ENCODE measurements around the gene KCNK4. TPM values are rescaled to one million over a fixed set of nuclear protein-coding genes. Genes with fewer than 3 reads are reported as not detected.
A peak's percentile ranks its signal among the peaks of the same experiment; 100 is the strongest.

KCNK4 gene
- total RNA-seq, 1 experiment from 2014 or later, result 0.28 TPM

DNA sequence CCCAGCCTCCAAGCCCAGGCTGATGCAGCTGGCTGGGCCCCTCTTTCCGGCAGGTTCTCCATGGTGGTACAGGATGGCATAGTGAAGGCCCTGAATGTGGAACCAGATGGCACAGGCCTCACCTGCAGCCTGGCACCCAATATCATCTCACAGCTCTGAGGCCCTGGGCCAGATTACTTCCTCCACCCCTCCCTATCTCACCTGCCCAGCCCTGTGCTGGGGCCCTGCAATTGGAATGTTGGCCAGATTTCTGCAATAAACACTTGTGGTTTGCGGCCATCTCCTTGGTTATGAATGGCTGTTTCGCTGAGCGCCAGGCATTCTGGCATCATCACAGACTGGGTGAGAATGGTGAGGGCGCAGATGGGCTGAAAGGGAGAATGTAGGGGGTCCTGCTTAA, 30.4 kb downstream of the KCNK4 start:
- Histone ChIP-seq H4K91ac (ENCODE audit: insufficient read length, low read depth, low read length) (no peak overlapping the region), H3K79me2 (ENCODE audit: insufficient read depth, low read length) (no peaks in the 10 kb centered on the region), H3K23me2 (ENCODE audit: insufficient read length, low read depth, low read length, poor library complexity, severe bottlenecking) (peaks cover 3% of the 10 kb centered on the region), H2BK5ac (ENCODE audit: insufficient read length, low read length) (no peak overlapping the region), H3K9me3 (ENCODE audit: control insufficient read depth, low read depth, low read length) (no peaks in the 10 kb centered on the region), H3K27me3 (ENCODE audit: insufficient read depth, low read length) (no peaks in the 10 kb centered on the region), H3K56ac (ENCODE audit: insufficient read length, low read depth, low read length) (no peak overlapping the region), H2BK120ac (ENCODE audit: low read depth, low read length, poor library complexity, severe bottlenecking) (no peak overlapping the region), H3K23ac (ENCODE audit: insufficient read length, low read depth, low read length) (no peak overlapping the region), H4K8ac (replicated peaks; ENCODE audit: insufficient read length, low read depth, low read length) (no peak overlapping the region), H2BK20ac (ENCODE audit: low read depth, low read length, poor library complexity, severe bottlenecking) (no peak overlapping the region), H2BK12ac (ENCODE audit: insufficient read length, low read depth, low read length) (no peak overlapping the region), H3K9ac (ENCODE audit: extremely low read depth, insufficient read length, low read length) (no peak overlapping the region), H4K20me1 (ENCODE audit: control insufficient read depth, insufficient read depth, insufficient read length) (peaks cover 2% of the 10 kb centered on the region), H3K27ac (ENCODE audit: insufficient read length, low read depth, low read length) (no peak overlapping the region), H3K4me1 (ENCODE audit: insufficient read depth, low read length) (no peaks in the 10 kb centered on the region; the same call in 1 of the 2 replicates), H3K14ac (ENCODE audit: insufficient read depth, low read length) (no peak overlapping the region), H3K4ac (ENCODE audit: low read depth, low read length) (no peak overlapping the region), H2AK5ac (ENCODE audit: insufficient read length, low read length) (no peak overlapping the region), H4K5ac (ENCODE audit: insufficient read length, low read depth, low read length) (no peak overlapping the region), H3K79me1 (ENCODE audit: insufficient read depth, low read depth, low read length, poor library complexity, severe bottlenecking) (no peaks in the 10 kb centered on the region), H3K18ac (ENCODE audit: insufficient read length, low read depth, low read length) (no peak overlapping the region), H2AFZ (ENCODE audit: low read length) (no peak overlapping the region), H3T11ph (ENCODE audit: low read length) (no peak overlapping the region), H2BK15ac (ENCODE audit: low read depth, low read length) (no peak overlapping the region), H3K4me2 (ENCODE audit: insufficient read depth, insufficient read length, low read length) (no peak overlapping the region)
- H3K27ac Mint-ChIP-seq, result peak overlapping the region in 1 of 3 experiments; percentile 13; a peak in 2 of 7 replicates
- WGBS (ENCODE audit: extremely low coverage, insufficient read length, low lambda C conversion rate), result no CpG with 5 or more reads among the region's 5 CpGs
- no peak for DNase-seq
- H3K4me1 Mint-ChIP-seq, result peaks cover 24 to 31% of the 10 kb centered on the region in 2 experiments
- H3K9me3 Mint-ChIP-seq, result no peaks in the 10 kb centered on the region
- no peaks in the 10 kb centered on the region for H3K27me3 Mint-ChIP-seq (ENCODE audit: low read depth)
- H3K4me3 Mint-ChIP-seq, result no peak overlapping the region
- TF ChIP-seq, protein P1, sequence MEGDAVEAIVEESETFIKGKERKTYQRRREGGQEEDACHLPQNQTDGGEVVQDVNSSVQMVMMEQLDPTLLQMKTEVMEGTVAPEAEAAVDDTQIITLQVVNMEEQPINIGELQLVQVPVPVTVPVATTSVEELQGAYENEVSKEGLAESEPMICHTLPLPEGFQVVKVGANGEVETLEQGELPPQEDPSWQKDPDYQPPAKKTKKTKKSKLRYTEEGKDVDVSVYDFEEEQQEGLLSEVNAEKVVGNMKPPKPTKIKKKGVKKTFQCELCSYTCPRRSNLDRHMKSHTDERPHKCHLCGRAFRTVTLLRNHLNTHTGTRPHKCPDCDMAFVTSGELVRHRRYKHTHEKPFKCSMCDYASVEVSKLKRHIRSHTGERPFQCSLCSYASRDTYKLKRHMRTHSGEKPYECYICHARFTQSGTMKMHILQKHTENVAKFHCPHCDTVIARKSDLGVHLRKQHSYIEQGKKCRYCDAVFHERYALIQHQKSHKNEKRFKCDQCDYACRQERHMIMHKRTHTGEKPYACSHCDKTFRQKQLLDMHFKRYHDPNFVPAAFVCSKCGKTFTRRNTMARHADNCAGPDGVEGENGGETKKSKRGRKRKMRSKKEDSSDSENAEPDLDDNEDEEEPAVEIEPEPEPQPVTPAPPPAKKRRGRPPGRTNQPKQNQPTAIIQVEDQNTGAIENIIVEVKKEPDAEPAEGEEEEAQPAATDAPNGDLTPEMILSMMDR (conservative IDR thresholded peaks at IDR 0.05), result no peak
- H3K36me3 Mint-ChIP-seq (ENCODE audit: insufficient read depth in 1 of 3, low read depth in 3 of 3), result peaks cover 14 to 28% (median 27%) of the 10 kb centered on the region in 3 experiments; a peak in 6 of 7 replicates

Measured in H9 (cell line).